ENCODE results near the gene EVA1A. TPM values are rescaled to one million over a fixed set of nuclear protein-coding genes. Genes with fewer than 3 reads are reported as not detected.

The EVA1A gene
- total RNA-seq, 4 donors from 2014 or later: 1.3 to 1.6 TPM; not detected in 2

GRCh38 chr2:75596784-75597183 lies 36.0 kb upstream of the EVA1A start:
- Histone ChIP-seq H3K27me3 (no peaks in the 10 kb centered on the region), H3K27ac (no peak overlapping the region), H3K4me1 (no peaks in the 10 kb centered on the region), H3K36me3 (no peaks in the 10 kb centered on the region), H3K9me3 (peaks cover 0 to 4% (median 0%) of the 10 kb centered on the region in 4 donors), H3K4me3 (no peak overlapping the region)
- WGBS, 2 donors: 78 to 86% methylated on average over 4 of the region's 4 CpGs
- DNase-seq (ENCODE audit: low spot score in 2 of 2): no peak
- TF ChIP-seq EP300 (IDR thresholded peaks at IDR 0.05): no peak
- TF ChIP-seq CTCF (IDR thresholded peaks at IDR 0.05): no peak
- TF ChIP-seq POLR2A (IDR thresholded peaks at IDR 0.05): no peak

GRCh38 chr2:75595541-75596395 lies 35.0 kb upstream of the EVA1A start:
- Histone ChIP-seq H3K27me3 (no peaks in the 10 kb centered on the region), H3K4me3 (no peak overlapping the region), H3K36me3 (no peaks in the 10 kb centered on the region), H3K9me3 (no peaks in the 10 kb centered on the region), H3K27ac (no peak overlapping the region), H3K4me1 (no peaks in the 10 kb centered on the region)
- no peak for DNase-seq (ENCODE audit: low spot score in 2 of 2)
- WGBS, 2 donors: 29 to 40% methylated on average over 1 of the region's 1 CpG
- TF ChIP-seq EP300 (IDR thresholded peaks at IDR 0.05) (no peak), POLR2A (IDR thresholded peaks at IDR 0.05) (no peak), CTCF (IDR thresholded peaks at IDR 0.05) (no peak)

GRCh38 chr2:75594596-75594995 lies 33.9 kb upstream of the EVA1A start:
- no peak overlapping the region for H3K27ac ChIP-seq
- 63 to 68% methylated on average over 3 of the region's 3 CpGs for WGBS, 2 donors
- no peaks in the 10 kb centered on the region for H3K9me3 ChIP-seq
- no peaks in the 10 kb centered on the region for H3K36me3 ChIP-seq
- no peak for TF ChIP-seq EP300 (IDR thresholded peaks at IDR 0.05)
- TF ChIP-seq CTCF (IDR thresholded peaks at IDR 0.05): no peak
- TF ChIP-seq POLR2A (IDR thresholded peaks at IDR 0.05): no peak
- H3K27me3 ChIP-seq: no peaks in the 10 kb centered on the region
- DNase-seq (ENCODE audit: low spot score in 2 of 2): no peak
- H3K4me3 ChIP-seq: no peak overlapping the region
- H3K4me1 ChIP-seq: no peaks in the 10 kb centered on the region

GRCh38 chr2:75592888-75593287 lies 32.1 kb upstream of the EVA1A start:
- Histone ChIP-seq H3K27ac (no peak overlapping the region), H3K27me3 (no peaks in the 10 kb centered on the region), H3K4me1 (no peaks in the 10 kb centered on the region), H3K36me3 (no peaks in the 10 kb centered on the region), H3K9me3 (no peaks in the 10 kb centered on the region), H3K4me3 (no peak overlapping the region)
- no peak for DNase-seq (ENCODE audit: low spot score in 2 of 2)
- 95% methylated on average over 5 of the region's 5 CpGs for WGBS, 2 donors
- TF ChIP-seq POLR2A (IDR thresholded peaks at IDR 0.05): no peak
- no peak for TF ChIP-seq CTCF (IDR thresholded peaks at IDR 0.05)
- TF ChIP-seq EP300 (IDR thresholded peaks at IDR 0.05): no peak

- Histone ChIP-seq H3K36me3 (no peaks in the 10 kb centered on the region), H3K4me1 (no peaks in the 10 kb centered on the region), H3K9me3 (no peaks in the 10 kb centered on the region), H3K27ac (no peak overlapping the region), H3K27me3 (no peaks in the 10 kb centered on the region), H3K4me3 (no peak overlapping the region)
- no peak for DNase-seq (ENCODE audit: low spot score in 2 of 2)
- 57% methylated on average over 4 of the region's 4 CpGs for WGBS, 2 donors
- TF ChIP-seq EP300 (IDR thresholded peaks at IDR 0.05) (no peak), CTCF (IDR thresholded peaks at IDR 0.05) (no peak), POLR2A (IDR thresholded peaks at IDR 0.05) (no peak)
Observed at GRCh38 chr2:75592030-75592429, 31.3 kb upstream of the EVA1A start.

Data from tibial nerve (tissue), 4 donors.